ENCODE results near the gene EXOC2.

The EXOC2 gene

DNA sequence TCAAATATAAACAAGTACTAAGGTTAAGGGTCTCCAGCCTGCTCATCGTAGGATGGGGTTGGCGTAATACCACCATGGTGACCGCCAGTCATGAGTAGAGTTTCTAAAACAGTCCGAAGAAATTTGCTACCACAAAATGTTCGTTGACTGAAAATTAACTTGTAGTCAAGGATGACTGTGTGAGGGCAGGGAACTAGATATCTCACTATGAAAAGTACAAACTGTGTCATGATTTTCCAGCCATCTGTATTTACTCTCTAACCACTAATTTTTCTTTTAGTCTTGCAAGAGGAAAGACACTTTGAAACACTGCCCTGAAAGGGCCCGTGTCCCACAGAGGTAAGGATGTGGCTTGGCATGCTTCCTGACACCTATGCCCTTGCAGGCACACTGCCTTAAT is 201.7 kb downstream of the EXOC2 start:
- TF ChIP-seq TAF1 (IDR thresholded peaks at IDR 0.05; ENCODE audit: low read depth, low read length) (no peak), SPI1 (IDR thresholded peaks at IDR 0.05; ENCODE audit: low read depth, low read length) (no peak), POLR2AphosphoS5 (IDR thresholded peaks at IDR 0.05; ENCODE audit: low read depth, low read length) (no peak), POLR2A (IDR thresholded peaks at IDR 0.05; ENCODE audit: low read depth, low read length) (no peak)
- FAIRE-seq, result peak; percentile 73
- no peak for DNase-seq (ENCODE audit: insufficient read length, low spot score)

GRCh38 chr6:490251-491037 is 202.5 kb downstream of the EXOC2 start:
- DNase-seq (ENCODE audit: insufficient read length, low spot score), result no peak
- TF ChIP-seq POU2F2 (IDR thresholded peaks at IDR 0.05; ENCODE audit: low read depth, low read length) (no peak), POLR2AphosphoS5 (IDR thresholded peaks at IDR 0.05; ENCODE audit: low read depth, low read length) (no peak), POLR2A (IDR thresholded peaks at IDR 0.05; ENCODE audit: low read depth, low read length) (no peak), SPI1 (IDR thresholded peaks at IDR 0.05; ENCODE audit: low read depth, low read length) (no peak), PAX5 (IDR thresholded peaks at IDR 0.05; ENCODE audit: insufficient read depth, low read length, severe bottlenecking) (no peak), TAF1 (IDR thresholded peaks at IDR 0.05; ENCODE audit: low read depth, low read length) (no peak)
- peak; percentile 98 for FAIRE-seq

GRCh38 chr6:489762-490161 is 203.2 kb downstream of the EXOC2 start:
- DNase-seq (ENCODE audit: insufficient read length, low spot score) (no peak), FAIRE-seq (no peak)
- no peak for TF ChIP-seq SPI1 (IDR thresholded peaks at IDR 0.05; ENCODE audit: low read depth, low read length)
- TF ChIP-seq PAX5 (IDR thresholded peaks at IDR 0.05; ENCODE audit: insufficient read depth, low read length, severe bottlenecking), result no peak
- TF ChIP-seq TAF1 (IDR thresholded peaks at IDR 0.05; ENCODE audit: low read depth, low read length), result no peak
- no peak for TF ChIP-seq POU2F2 (IDR thresholded peaks at IDR 0.05; ENCODE audit: low read depth, low read length)
- no peak for TF ChIP-seq POLR2A (IDR thresholded peaks at IDR 0.05; ENCODE audit: low read depth, low read length)
- no peak for TF ChIP-seq POLR2AphosphoS5 (IDR thresholded peaks at IDR 0.05; ENCODE audit: low read depth, low read length)

DNA sequence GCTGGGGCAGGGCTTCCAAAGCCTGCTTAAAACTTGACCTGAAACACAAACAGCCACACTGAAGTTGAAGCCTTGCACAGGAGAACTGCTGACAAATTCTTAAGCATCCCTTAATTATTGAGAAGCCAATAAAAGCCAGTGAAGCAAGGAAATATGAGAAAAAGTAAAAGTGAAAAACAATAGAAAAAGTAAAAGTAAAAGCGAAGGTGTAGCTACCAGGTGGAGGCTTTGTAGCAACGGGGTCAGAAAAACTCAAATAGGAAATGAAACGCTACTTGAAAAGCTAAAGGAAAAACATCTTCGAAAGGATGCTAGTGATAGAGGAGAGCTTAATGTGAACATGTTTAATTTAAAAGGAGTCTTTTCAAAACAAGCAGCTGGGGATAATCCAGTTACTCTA is 203.9 kb downstream of the EXOC2 start:
- DNase-seq (ENCODE audit: insufficient read length, low spot score), result no peak
- peak; percentile 40 for FAIRE-seq
- TF ChIP-seq POLR2A (IDR thresholded peaks at IDR 0.05; ENCODE audit: low read depth, low read length), result no peak
- TF ChIP-seq TAF1 (IDR thresholded peaks at IDR 0.05; ENCODE audit: low read depth, low read length), result no peak
- TF ChIP-seq SPI1 (IDR thresholded peaks at IDR 0.05; ENCODE audit: low read depth, low read length), result no peak

DNA sequence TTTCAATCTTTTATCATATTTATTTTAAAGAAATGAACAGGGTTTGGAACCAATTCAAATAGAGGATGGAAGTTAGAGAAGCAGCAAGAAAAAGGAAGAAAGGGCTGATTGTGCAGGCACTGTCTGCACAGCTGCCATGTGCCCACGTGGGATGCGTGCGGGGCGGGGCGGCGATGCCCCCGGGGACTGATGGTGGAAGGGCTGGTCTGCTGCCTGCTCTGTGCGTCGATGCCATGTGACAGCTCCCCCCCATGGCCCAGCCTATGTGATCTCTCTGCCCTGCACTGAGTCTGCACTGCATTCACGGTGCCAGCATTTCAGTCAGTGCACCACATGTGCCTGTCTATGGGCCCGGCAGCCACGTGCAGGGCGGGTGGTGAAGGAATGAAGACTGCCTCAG is 205.0 kb downstream of the EXOC2 start:
- TF ChIP-seq TAF1 (IDR thresholded peaks at IDR 0.05; ENCODE audit: low read depth, low read length) (no peak), PAX5 (IDR thresholded peaks at IDR 0.05; ENCODE audit: insufficient read depth, low read length, severe bottlenecking) (no peak), POU2F2 (IDR thresholded peaks at IDR 0.05; ENCODE audit: low read depth, low read length) (no peak)
- no peak for DNase-seq (ENCODE audit: insufficient read length, low spot score)
- peak; percentile 91 for FAIRE-seq

GRCh38 chr6:485655-486170 is 207.2 kb downstream of the EXOC2 start:
- DNase-seq (ENCODE audit: insufficient read length, low spot score) (no peak), FAIRE-seq (peak; percentile 87)
- TF ChIP-seq PAX5 (IDR thresholded peaks at IDR 0.05; ENCODE audit: insufficient read depth, low read length, severe bottlenecking) (no peak), SPI1 (IDR thresholded peaks at IDR 0.05; ENCODE audit: low read depth, low read length) (no peak), TAF1 (IDR thresholded peaks at IDR 0.05; ENCODE audit: low read depth, low read length) (no peak), POLR2AphosphoS5 (IDR thresholded peaks at IDR 0.05; ENCODE audit: low read depth, low read length) (no peak), POU2F2 (IDR thresholded peaks at IDR 0.05; ENCODE audit: low read depth, low read length) (no peak), POLR2A (IDR thresholded peaks at IDR 0.05; ENCODE audit: low read depth, low read length) (no peak)

- TF ChIP-seq SPI1 (IDR thresholded peaks at IDR 0.05; ENCODE audit: low read depth, low read length), result no peak
- no peak for TF ChIP-seq POLR2AphosphoS5 (IDR thresholded peaks at IDR 0.05; ENCODE audit: low read depth, low read length)
- no peak for TF ChIP-seq TAF1 (IDR thresholded peaks at IDR 0.05; ENCODE audit: low read depth, low read length)
- TF ChIP-seq POU2F2 (IDR thresholded peaks at IDR 0.05; ENCODE audit: low read depth, low read length), result no peak
- TF ChIP-seq POLR2A (IDR thresholded peaks at IDR 0.05; ENCODE audit: low read depth, low read length), result no peak
- TF ChIP-seq PAX5 (IDR thresholded peaks at IDR 0.05; ENCODE audit: insufficient read depth, low read length, severe bottlenecking), result no peak
- FAIRE-seq (peak; percentile 97), DNase-seq (ENCODE audit: insufficient read length, low spot score) (no peak)
Measured at GRCh38 chr6:484746-485145, 208.2 kb downstream of the EXOC2 start.

DNA sequence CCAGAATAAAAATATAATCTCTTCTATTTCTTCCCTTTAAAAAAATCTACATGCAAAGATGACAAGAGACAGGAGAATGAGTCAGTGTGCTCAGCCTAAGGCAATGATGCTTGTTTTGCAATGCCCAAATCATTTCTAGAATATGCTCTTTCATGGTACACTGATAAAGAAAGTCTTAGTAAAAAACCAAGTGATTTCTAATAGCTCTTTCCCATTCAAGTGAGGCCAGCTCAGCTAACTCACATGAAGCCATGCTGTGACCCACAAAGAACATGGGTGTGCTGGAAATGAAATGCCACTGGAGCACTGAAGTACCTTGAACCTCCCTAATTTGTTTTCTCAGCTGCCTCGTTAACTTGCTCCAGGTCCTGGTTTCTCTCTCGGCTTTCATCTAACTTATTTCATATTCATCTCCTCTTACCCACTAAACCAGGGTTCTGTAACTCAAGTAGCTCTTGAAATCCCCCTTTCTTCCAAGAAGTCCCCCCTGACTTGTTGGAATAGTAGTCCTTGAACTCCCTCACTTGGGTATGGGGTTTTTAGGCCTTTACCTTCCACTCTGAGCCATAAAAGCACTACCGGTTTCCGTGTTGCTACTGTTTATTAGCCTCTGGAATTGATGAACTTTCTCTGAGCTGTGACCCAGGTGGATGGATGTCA is 208.7 kb downstream of the EXOC2 start:
- DNase-seq (ENCODE audit: insufficient read length, low spot score) (no peak), FAIRE-seq (peak; percentile 41)
- TF ChIP-seq POLR2A (IDR thresholded peaks at IDR 0.05; ENCODE audit: low read depth, low read length) (no peak), POU2F2 (IDR thresholded peaks at IDR 0.05; ENCODE audit: low read depth, low read length) (no peak), POLR2AphosphoS5 (IDR thresholded peaks at IDR 0.05; ENCODE audit: low read depth, low read length) (no peak), TAF1 (IDR thresholded peaks at IDR 0.05; ENCODE audit: low read depth, low read length) (no peak), PAX5 (IDR thresholded peaks at IDR 0.05; ENCODE audit: insufficient read depth, low read length, severe bottlenecking) (no peak), SPI1 (IDR thresholded peaks at IDR 0.05; ENCODE audit: low read depth, low read length) (no peak)

DNA sequence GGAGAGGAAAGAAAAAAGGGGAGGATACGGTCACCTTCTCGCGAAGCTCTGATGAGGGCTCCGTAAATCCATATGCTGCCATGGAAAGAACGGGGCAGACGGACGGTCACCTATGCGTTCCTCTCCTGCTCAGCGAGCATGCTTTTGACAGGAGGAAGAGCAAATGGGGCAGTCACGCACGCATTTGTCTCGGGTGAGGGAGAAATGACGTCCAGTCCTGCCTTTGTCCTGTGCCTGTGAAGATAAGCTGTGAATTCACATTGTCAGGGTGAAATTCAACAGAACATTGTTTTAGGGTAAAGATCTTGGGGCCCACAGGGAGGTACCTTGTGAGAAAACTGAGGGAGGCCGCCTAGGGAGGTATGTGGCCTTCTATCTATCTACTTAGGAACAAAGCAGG is 217.6 kb downstream of the EXOC2 start:
- FAIRE-seq (peak; percentile 59), DNase-seq (ENCODE audit: insufficient read length, low spot score) (no peak)
- TF ChIP-seq POLR2A (IDR thresholded peaks at IDR 0.05; ENCODE audit: low read depth, low read length) (no peak), PAX5 (IDR thresholded peaks at IDR 0.05; ENCODE audit: insufficient read depth, low read length, severe bottlenecking) (no peak), POLR2AphosphoS5 (IDR thresholded peaks at IDR 0.05; ENCODE audit: low read depth, low read length) (no peak), SPI1 (IDR thresholded peaks at IDR 0.05; ENCODE audit: low read depth, low read length) (no peak), POU2F2 (IDR thresholded peaks at IDR 0.05; ENCODE audit: low read depth, low read length) (no peak), TAF1 (IDR thresholded peaks at IDR 0.05; ENCODE audit: low read depth, low read length) (no peak)
